T-helper 1 cell treated with Interleukin-12 subunit alpha and Interleukin-12 subunit beta and Interleukin-4 antibody, amounts not matched to agents 30 ng/mL and 1 ng/mL, for 36 hours (primary cell): ENCODE data around the gene KIAA0753. TPM values are rescaled to one million over a fixed set of nuclear protein-coding genes. Genes with fewer than 3 reads are reported as not detected.

Experiments used
- intact Hi-C: fragments of 100-400 bp; cut with micrococcal nuclease; formaldehyde crosslinking; loops from one replicate; pipeline ENCODE4 v1.15.1; 2024
- total RNA-seq: library from RNA; stranded (reverse); gene quantifications from 2 replicates; pipeline ENCODE4 v1.2.3, GENCODE V29; 2022

KIAA0753 gene
- total RNA-seq, 1 donor from 2014 or later = 22.4 TPM

DNA sequence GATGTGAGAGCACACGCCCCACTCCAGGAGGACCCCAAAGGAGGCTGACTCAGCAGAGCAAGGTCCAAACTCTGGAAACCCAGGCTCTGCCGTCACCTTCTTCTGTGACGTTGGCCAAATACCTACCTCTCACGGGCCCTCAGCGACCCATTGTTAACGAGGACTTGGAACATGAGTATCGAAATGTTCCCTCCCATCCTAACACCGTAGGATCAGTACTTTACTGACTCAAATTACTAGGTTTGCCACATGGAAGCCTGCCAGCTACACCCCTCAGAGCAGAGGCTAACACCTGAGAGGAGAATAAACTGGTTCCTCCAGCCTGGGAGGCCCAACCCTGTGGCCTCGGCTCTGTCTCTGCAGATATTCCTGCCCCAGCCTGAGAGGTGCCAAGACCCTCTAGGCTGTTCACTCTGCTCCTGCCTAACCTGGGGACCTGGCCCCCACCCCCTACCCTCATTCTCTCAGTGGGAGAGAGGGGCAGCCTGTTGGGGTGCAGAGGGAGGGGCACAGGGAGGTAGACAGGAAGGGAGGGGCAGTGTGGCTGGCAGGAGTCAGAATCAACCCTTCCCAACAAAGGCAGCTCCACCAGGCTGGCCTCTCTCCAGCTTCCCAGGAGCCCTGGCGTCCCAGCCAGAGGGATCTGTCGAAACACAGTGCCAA is 88.5 kb downstream of the KIAA0753 start:
- intact Hi-C loops = no loop called here

DNA sequence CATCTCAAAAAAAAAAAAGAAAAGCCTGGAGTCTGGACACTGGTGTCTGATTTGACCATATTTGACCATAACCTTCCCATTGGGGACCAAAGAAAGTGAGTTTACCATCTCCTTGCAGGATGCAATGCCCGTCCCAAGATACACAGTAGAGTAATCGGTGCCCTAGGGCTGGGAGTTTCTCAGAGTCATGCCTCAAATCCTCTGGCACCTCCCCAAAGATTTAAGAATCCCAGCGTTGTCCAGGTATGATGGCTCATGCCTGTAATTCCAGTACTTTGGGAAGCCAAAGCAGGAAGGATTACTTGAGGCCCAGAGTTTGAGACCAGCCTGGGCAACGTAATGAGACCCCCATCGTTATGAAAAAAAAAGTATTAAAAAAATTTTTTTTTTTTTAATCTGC is 89.2 kb downstream of the KIAA0753 start:
- intact Hi-C loops = no loop called here

DNA sequence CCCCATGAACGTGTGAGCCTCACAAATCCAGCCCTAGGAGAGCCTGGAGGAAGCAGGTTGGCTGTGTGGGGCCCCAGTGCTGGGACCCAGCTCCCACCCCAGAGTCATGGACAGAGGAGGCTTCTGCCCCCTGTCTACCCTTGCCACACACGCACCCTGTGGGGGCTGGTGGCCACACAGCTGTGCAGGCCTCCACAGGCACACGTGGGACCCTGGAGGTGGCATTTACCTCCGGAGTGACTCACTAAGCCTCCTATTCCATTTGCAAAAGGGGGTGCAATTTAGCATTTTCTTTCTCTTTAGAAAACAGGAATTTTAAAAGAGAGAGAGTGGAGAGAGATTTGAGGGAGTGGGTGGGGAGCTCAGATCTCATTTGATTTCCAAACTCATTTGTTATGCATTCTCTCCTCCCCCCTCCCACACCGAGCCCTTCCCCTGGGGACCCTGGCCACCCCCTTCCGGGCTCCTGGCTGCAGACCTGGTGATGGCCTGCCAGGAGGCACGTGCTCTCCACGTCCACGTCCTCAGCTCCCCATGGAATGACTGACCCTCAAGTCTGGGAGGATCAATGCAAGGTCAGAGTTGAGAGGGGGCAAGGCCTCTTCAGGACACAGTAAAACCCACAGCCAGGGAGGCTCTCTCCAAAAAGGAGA is 91.0 kb downstream of the KIAA0753 start:
- intact Hi-C loops = no loop called here

DNA sequence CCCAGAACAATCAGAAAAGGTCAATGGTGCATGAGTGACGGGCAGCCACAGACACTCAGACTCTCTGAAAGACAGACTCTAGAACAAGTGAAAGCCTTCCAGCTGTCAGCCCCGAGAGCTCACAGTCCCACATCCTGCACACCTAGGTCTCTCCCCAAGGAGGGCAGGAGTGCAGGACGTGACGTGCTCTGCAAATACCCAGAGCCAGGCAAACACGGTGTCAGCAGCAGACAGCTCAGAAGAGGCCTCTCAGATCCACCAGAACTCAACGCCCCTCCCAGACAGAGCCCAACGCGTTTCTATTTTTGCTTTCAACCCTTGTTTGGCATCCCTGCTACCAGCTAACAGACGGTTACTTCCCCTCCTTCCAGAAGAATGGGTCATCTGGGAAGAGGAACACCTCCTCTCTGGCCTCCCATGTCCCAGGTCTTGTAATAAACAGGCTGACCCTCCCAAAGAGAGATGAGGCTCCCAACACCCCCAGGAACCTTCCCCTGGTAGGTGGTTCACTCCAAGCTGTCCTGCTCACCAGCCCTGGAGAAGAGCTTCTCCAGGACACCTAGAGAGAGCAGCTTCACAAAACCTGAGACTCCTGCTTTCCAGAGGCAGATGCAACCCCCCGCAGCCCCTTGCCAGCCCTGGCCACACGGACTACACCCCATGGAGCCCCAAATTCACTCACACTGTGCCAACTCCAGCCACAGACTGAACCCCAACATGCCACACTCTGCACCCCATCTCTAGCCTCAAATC is 91.8 kb downstream of the KIAA0753 start:
- intact Hi-C loops = no loop called here

DNA sequence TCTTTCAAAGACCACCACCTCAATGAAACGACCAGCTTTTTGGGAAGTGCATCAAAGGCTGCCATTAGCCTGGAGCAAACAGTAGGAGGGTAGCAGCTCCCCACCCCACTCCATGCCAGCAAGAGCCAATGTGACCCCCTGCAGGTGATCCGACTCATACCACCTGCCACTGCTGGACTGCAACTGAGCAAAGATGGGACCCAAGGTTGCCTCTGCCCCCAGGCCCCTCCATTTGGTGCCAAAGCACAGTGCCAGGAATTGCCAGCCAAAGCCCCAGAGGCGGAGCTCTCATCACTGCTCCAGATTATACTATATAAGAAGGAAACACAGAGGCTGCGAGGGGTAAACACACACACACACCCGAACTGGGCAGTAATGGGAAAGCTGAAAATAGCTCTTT is 92.5 kb downstream of the KIAA0753 start:
- intact Hi-C loops = no loop called here

DNA sequence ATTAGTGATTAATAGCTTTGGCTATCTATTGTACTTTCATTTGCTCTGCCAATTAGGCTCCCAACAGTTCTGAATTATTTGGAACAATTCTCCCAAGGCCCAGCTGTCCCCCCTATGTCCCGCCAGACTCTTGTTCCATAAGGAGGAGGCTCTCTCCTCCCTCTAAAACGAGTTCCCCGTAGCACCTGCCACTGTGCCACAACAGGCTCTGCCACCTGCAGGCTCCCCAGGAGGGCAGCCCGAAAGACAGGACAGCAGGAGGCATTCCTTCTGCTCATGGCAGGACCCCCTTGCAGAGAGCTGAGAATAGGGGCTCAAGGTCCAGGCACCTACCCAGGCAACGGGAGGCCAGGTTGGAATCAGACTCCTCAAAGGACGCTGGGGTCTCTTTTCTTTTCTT is 93.2 kb downstream of the KIAA0753 start:
- intact Hi-C loops = no loop called here

DNA sequence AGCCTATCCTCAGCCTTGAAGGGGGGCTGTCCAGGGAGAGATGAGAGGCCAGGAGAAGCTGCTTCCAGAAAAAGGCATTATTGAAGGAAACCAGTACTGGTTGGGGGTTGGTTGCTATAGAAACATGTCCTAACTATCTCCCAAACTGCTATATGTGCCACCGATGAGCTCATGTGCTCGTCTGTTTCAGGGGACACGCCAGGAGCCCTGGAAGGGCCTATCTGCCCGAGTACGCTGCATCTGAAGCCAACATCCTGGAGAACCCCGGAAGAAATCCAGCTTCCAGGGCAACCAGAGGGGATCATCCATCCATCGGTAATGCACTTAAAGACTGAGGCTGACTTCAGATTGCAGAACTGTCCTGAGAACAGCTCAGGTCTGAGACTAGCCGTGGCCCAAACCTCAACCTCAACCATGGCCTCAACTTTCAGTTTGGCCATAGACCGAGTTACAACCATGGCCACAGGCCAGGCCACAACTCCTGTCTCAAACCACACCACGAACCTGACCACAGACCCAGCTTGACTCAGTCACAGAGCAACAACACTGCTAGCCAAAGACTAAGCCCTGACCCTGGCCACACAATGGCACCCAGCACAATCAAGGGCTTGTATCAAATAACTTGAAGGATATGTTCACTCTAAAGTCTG is 94.3 kb downstream of the KIAA0753 start:
- intact Hi-C loops = no loop called here

DNA sequence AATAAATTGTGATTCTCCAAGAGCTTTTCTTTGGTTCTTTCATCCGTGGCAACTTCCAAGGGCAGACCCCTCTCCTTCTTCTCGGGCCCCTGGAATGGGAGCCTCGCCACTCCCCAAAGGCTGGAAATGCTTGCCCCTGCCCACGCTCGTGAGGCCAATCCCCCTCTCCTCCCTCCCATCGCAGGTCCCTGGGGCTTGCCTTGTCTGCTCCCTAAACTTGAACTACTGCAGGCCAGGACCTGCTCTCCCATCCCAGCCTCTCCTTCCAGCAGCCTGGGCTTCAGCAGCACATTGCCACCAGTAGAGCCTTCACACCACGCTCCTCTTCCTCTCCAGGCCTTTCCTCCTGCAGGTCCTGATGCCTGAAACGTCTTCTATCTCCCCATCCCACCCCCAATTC is 95.2 kb downstream of the KIAA0753 start:
- intact Hi-C loops = no loop called here

DNA sequence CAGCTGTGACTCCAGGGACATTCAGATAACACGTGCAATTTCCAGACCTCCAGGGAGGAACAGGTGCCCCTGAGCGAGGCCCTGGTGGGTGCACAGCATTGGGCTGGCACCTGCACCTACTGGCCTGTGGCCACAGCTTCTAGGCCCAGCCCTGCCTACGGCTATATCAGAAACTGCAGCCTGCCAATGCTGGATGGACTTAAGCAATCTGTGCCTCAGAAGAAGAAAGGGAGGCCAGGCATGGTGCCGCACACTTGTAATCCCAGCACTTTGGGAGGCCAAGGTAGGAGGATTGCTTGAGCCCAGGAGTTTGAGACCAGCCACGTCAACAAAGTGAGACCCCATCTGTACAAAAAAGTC is 96.5 kb downstream of the KIAA0753 start:
- intact Hi-C loops = no loop called here

DNA sequence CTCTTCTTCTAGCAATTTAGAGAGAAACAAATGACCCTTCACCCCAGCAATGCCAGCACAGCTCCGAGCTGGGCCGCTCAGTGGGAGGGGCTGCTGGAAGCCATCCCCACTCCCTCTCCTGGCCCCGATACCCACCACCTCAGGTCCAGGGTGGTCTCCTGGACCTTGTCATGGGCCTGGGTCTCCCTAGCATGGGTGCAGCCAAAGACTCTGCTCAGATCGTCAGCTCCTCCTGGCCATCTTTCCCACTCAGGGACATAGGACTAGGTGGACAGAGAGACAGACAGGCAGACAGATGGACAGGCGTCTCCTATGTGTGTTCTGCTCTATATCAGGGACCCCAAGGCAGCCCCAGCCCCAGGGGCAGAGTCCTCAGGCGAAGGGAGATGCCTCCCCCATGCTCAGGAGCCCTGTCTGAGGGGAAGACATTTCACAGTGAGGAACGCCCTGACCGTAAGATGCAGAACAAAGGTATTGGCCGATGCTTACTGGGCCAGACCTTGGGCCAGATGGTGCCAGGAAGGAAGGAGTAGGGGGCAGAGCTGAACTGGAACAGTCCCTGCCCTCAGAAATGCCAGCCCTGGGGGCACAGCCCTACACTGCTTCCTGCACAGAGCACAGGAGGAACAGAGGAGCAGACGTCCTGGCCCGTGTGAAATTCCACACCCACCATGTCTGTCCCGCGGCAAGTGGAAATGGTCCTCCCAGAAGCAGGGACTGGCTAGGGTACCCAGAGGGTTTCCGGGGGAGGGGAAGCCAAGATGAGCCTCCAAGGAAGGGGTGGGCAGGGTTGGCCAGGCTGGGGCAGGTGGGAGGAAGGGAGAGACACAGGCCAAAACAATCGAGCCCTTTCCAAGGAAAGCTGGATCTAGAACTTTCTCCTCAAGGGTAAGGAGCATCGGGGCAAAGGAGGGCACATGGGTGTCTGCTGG is 97.2 kb downstream of the KIAA0753 start:
- intact Hi-C loops = no loop called here

DNA sequence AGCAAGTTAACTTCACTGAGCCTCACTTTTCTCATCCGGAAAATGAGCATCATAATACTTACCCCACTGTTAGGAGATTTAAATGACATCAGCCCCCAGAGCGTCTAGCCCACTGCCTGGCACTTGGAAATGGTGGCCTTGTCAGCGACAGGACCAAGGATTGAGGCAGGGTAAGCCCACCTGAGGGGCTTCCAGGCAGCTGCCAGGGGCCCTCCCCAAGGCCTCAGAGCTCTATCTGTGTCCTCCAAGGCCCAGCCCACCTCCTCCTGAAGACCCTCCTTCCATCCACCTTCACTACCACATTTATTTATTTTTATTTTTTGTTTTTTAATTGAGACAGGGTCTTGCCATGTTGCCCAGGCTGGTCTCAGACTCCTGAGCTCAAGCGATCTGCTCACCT is 97.9 kb downstream of the KIAA0753 start:
- intact Hi-C loops = no loop called here

DNA sequence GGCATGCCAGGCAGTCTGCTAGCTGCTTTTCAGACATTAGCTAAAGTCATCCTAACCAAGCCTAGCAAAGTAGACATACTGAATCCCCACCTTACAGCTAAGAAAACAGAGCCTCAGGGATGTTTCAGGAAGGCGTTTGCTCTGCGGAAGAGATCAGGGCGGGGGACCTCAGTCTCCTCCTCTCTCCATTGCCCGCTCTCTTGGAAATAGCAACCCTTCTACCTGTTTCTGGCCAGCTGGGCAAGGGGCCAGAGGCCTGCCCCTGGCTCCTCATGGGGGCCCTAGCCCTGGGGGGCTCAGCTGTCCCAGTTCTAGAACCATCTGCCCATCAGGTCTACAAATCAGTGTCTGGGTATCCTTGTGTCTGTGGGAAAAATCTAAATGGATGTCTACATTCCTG is 98.6 kb downstream of the KIAA0753 start:
- intact Hi-C loops = no loop called here

DNA sequence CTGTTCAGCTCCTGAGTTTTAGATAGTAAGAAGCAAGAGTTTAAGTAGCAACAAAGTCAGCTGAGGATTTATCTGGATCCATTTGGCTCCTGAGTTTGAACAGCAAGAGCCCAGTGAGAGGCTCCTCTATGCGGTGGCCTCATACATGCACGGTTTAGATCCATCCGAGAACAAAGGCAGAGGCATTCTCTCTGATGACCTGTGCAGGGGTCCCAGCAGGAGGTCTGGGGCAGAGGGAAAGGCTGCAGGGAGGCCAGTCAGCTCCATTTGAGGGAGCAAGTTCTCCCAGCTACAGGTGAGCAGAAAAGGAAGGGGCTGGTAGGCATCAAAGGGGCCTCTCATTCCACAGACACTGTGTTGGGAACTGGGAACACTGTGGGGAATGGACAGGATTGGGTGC is 100.6 kb downstream of the KIAA0753 start:
- intact Hi-C loops = no loop called here

DNA sequence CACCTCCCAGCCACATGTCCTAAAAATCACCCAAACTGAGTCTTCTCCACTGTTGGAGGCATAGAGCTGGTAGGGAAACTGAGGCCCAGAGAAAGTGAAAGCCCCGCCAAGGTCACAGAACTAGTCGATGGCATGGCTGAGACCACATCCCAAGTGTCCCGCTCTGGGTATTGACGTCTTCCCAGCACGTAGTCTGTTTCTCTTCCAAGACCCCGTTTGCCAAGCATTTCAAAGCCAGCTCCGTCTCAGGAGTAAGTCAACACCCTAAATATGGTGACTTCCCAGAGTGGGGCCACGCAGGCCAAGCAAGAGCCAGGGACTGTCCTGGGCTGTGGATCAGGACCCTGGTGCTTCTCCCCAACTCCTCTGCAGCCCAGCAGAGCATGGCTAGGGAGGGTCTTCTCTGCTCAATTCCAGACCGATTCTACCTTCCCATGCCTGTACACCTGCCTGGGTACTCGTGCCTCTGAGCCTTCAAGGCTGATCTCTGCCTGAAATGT is 103.9 kb downstream of the KIAA0753 start:
- intact Hi-C loops = no loop called here

DNA sequence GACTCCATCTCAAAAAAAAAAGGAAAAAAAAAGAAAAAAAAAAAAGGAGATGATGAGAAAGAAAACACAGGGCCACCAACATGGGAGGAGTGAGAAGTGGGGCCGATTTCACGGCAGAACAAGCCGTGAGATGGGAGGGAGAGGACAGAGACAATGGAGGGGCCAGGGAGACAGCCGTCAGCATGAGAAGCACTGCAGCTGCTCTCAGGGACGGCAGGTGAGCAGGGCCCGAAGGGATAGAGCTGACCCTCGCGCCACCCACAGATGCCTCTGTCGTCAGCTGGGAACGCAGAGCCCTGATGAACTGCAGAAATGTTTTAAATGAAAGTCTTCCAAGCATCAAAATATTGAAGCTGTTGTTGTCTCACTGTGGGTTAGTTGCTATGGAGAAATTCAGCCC is 104.5 kb downstream of the KIAA0753 start:
- intact Hi-C loops = no loop called here

DNA sequence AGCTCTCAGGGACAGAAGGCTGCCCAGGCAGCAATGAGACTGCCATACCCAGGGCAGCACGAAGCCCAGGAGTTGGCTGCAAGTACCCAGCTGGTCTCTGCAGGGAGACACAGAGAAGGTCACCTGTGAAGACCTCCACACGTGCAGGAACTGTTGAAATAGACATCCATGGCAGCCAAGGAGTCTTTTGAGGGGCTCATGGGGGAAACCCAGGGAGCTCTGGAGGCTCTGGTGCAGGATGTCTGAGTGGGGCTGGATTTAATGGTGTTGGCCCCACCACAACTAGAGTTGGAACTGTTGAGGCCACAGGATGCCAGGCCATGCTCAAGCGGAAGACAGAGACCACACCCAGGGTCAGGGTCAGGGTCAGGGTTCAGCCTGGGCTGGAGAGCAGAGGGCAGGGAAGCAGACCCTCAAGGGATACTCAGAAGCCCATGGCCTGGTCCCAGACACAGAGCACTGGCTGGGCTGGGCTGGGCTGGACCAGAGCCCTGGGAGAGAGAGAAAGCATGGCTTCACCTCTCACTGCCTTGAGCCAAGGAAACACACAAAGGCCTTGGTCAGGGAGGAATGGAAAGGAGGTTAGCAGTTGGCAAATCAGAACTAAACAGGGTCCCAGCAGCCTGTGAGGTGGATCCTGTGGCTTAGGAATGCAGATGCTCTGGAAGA is 105.5 kb downstream of the KIAA0753 start:
- intact Hi-C loops = no loop called here

DNA sequence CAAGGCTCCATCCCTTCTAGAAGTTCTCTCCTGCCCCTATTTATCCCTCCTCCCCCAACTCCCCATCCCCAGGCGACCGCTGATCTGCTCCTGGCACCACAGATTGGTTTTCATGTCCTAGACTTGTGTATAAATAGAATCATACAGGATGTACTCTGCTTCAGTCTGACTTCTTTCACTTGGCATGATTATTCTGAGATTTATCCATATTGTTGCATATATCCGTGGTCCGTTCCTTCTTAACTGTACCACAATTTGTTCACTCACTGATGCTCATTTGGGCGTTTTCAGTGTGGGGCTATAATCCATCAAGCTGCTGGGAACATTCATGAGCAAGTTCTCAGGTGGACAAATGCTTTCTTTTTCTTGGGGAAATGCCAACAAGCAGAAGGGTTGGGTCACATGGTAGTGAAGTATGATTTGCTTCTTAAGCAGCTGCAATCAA is 108.0 kb downstream of the KIAA0753 start:
- intact Hi-C loops = no loop called here

DNA sequence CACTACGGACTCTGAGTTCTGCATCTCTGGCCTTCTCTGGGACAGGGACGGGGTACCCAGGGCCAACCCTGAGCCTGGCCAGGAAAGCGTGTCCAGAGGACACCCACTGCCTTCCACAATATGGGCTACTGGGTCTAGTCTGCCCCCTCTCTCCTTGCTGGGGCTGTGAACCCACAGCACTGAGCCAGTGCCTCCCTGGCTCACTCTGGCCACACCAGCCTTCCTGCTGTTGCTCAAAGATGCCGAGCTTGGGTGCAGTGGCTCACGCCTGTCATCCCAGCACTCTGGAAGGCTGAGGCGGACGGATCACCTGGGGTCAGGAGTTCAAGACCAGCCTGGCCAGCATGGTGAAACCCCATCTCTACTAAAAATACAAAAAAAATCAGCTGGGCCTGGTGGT is 108.9 kb downstream of the KIAA0753 start:
- intact Hi-C loops = no loop called here

DNA sequence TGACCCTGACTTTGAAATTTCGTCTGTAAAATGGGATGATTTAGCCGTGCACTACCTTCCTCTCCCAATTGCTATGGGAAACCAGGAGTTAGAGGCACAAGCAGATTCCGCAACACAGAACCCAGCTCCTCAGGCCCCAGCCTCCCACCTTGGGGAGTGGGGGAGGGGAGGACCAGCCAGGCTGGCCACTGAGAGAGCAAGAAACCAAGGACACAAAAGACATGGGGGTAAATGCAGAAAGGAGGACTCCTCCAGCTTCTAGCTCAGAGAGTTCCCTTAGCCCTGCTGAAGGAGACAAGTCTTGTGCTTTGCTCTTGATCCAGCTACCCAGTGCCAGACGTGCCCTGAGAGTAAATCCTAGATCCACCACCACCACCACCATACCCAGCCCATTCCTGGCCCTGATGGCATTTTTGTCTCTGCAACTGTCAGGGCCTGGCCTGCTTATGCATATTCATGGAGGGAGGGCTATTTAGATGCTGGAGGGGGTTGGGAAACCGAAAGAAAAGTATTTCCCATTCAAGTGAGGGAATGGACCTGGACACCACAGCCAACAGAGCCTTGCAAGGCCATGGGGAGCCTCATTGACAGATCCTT is 110.1 kb downstream of the KIAA0753 start:
- intact Hi-C loops = no loop called here

DNA sequence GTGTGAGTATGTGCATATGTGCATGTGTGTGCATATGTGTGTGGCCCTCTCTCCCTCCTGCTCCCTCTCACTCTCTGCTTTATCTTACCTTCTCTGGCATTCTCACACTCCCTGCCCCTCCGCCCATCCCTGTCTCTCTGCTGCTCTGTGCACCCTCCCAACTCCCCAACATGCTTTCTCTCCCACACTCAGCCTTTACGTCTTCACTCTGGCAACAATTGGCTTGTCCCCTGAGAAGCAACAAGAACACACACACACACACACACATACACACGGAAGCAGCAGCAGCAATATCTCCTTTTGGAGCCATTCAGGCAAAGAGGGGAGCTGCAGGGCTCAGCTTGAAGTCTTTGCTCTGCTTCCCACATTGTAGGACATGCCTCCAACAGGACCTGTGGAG is 112.0 kb downstream of the KIAA0753 start:
- intact Hi-C loops = no loop called here
